ENCODE data around the gene CMTR1.
"Not testable (repeated sequence)": the region's sequence is repeated elsewhere in the genome, so short reads cannot be mapped to it uniquely, and the experiment has no call there.

Gene CMTR1

DNA sequence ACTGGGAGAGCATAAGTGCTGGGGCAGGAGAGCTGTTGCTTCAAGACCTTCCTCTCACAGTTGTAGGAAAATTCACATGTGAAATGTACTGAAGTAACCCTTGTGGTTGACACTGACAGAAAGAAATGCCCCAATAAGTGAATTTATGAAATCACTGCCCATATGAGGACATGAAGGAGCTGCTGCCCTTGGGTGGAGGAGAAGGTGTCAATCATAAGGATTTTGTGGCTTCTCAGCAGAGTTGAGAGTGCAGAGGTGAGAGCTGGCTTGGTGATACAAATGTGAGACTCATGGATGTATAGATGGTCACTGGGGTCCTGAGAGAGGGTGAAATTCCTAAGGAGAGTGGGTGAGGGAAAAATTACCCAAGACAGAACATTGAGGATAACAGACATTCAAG lies 33.9 kb upstream of the CMTR1 start:
- TF ChIP-seq GABPA (IDR thresholded peaks at IDR 0.05; ENCODE audit: low read depth): no peak
- TF ChIP-seq, protein P1, sequence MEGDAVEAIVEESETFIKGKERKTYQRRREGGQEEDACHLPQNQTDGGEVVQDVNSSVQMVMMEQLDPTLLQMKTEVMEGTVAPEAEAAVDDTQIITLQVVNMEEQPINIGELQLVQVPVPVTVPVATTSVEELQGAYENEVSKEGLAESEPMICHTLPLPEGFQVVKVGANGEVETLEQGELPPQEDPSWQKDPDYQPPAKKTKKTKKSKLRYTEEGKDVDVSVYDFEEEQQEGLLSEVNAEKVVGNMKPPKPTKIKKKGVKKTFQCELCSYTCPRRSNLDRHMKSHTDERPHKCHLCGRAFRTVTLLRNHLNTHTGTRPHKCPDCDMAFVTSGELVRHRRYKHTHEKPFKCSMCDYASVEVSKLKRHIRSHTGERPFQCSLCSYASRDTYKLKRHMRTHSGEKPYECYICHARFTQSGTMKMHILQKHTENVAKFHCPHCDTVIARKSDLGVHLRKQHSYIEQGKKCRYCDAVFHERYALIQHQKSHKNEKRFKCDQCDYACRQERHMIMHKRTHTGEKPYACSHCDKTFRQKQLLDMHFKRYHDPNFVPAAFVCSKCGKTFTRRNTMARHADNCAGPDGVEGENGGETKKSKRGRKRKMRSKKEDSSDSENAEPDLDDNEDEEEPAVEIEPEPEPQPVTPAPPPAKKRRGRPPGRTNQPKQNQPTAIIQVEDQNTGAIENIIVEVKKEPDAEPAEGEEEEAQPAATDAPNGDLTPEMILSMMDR (IDR thresholded peaks at IDR 0.05; ENCODE audit: insufficient read depth, low read length): no peak
- TF ChIP-seq SPI1 (IDR thresholded peaks at IDR 0.05; ENCODE audit: borderline replicate concordance, low read depth): no peak
- no peak overlapping the region for H3K4me3 ChIP-seq (replicated peaks; ENCODE audit: insufficient read depth, low read length)
- DNase-seq (ENCODE audit: low read depth in 1 of 2, low spot score in 1 of 2): peak in 1 of 2 experiments; percentile 13
- no peaks in the 10 kb centered on the region for H3K27me3 ChIP-seq (ENCODE audit: insufficient read depth, poor library complexity, severe bottlenecking)
- peak overlapping the region; percentile 84; the same call in 1 of the 2 replicates for H3K27ac ChIP-seq (replicated peaks)

DNA sequence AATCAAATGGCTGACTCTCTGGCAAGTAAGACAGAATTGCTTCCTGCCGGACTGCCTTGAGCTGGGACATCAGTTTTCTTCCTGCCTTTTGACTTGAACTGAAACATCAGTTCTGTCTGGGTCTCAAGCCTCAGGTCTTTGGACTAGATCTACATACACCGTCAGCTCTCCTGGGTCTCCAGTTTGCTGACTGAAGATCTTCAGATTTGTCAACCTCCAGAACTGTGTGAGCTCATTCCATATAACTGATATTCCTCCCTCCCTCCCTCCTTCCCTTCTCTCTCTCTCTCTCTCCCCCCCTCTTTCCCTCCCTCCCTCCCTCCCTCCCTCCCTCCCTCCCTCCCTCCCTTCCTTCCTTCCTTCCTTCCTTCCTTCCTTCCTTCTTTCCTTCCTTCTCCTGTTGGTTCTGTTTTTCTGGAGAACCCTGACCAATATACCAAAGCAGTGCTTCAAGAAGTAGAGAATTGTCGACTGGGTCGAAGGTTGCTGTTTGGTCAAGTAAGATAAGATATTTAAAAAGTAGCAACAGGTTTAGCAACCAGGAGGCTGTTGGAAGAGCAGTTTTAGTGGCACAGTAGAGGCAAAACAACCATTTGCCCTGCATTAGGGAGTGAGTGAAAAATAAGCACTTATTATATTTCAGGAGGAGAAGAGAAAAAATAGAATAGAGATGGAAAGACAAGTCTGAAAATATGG lies 33.1 kb upstream of the CMTR1 start:
- TF ChIP-seq, protein P1 (IDR thresholded peaks at IDR 0.05; ENCODE audit: insufficient read depth, low read length): no peak
- no peak for TF ChIP-seq POLR2AphosphoS5 (IDR thresholded peaks at IDR 0.05; ENCODE audit: low read depth)
- TF ChIP-seq, protein P2, sequence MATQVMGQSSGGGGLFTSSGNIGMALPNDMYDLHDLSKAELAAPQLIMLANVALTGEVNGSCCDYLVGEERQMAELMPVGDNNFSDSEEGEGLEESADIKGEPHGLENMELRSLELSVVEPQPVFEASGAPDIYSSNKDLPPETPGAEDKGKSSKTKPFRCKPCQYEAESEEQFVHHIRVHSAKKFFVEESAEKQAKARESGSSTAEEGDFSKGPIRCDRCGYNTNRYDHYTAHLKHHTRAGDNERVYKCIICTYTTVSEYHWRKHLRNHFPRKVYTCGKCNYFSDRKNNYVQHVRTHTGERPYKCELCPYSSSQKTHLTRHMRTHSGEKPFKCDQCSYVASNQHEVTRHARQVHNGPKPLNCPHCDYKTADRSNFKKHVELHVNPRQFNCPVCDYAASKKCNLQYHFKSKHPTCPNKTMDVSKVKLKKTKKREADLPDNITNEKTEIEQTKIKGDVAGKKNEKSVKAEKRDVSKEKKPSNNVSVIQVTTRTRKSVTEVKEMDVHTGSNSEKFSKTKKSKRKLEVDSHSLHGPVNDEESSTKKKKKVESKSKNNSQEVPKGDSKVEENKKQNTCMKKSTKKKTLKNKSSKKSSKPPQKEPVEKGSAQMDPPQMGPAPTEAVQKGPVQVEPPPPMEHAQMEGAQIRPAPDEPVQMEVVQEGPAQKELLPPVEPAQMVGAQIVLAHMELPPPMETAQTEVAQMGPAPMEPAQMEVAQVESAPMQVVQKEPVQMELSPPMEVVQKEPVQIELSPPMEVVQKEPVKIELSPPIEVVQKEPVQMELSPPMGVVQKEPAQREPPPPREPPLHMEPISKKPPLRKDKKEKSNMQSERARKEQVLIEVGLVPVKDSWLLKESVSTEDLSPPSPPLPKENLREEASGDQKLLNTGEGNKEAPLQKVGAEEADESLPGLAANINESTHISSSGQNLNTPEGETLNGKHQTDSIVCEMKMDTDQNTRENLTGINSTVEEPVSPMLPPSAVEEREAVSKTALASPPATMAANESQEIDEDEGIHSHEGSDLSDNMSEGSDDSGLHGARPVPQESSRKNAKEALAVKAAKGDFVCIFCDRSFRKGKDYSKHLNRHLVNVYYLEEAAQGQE (IDR thresholded peaks at IDR 0.05; ENCODE audit: insufficient replicate concordance, low read depth): no peak
- TF ChIP-seq GABPA (IDR thresholded peaks at IDR 0.05; ENCODE audit: low read depth): no peak
- TF ChIP-seq SPI1 (IDR thresholded peaks at IDR 0.05; ENCODE audit: borderline replicate concordance, low read depth): no peak
- Histone ChIP-seq H3K27ac (replicated peaks) (no peak overlapping the region), H3K27me3 (ENCODE audit: insufficient read depth, poor library complexity, severe bottlenecking) (no peaks in the 10 kb centered on the region), H3K4me3 (replicated peaks; ENCODE audit: insufficient read depth, low read length) (no peak overlapping the region)
- no peak for DNase-seq (ENCODE audit: low read depth in 1 of 2, low spot score in 1 of 2)

DNA sequence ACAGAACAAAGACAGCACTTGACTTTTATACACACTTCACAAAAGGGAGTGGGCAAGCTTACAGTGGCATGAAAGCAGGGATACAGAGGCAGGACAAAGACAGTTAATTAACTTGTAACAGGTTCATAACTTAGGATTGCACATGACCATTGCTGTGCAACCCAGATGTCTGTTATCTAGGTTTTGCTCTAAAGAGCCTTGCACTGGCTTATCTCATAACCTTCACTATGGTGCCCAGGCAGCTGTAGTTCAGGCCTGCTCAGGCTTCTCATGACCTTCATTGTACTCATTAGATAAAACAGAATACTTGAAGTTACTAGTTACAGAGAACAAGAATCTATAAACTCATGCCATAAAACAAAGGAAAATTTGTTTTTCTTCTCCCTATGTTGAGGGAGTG lies 31.4 kb upstream of the CMTR1 start:
- H3K27me3 ChIP-seq (ENCODE audit: insufficient read depth, poor library complexity, severe bottlenecking); DNase-seq (ENCODE audit: low read depth in 1 of 2, low spot score in 1 of 2); H3K4me3 ChIP-seq (replicated peaks; ENCODE audit: insufficient read depth, low read length); H3K27ac ChIP-seq (replicated peaks): not testable (repeated sequence)

DNA sequence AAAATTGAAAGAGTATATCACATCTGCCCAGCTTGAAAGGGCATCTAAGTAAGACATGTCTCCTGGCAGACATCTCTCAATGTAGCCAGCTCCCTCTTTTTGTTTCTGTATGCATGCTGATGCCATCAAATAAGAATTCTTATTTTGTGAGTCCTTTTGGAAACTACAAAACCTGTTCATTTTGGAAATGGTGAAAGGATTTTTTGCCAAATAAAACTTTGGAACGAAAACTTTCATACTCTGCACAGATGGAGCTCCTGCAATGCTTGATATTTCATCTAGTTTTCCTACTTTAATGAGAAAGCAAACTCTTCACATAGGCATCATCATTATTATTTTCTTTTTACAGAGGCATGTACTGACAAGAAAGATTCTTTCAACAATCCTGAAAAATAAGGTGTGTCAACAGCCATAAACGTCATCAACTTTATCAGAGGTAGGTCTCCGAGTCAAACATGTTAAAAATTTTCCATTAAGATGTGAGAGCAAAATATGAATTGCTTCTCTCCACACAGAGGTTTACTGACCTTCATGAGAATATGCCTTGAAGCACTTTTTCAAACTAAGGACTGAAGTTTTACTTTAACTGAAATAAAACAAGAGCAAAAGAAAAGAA lies 26.2 kb upstream of the CMTR1 start:
- no peak overlapping the region for H3K27ac ChIP-seq (replicated peaks)
- no peak overlapping the region for H3K4me3 ChIP-seq (replicated peaks; ENCODE audit: insufficient read depth, low read length)
- no peaks in the 10 kb centered on the region for H3K27me3 ChIP-seq (ENCODE audit: insufficient read depth, poor library complexity, severe bottlenecking)
- no peak for DNase-seq (ENCODE audit: low read depth in 1 of 2, low spot score in 1 of 2)
- TF ChIP-seq POLR2AphosphoS5 (IDR thresholded peaks at IDR 0.05; ENCODE audit: low read depth): no peak
- TF ChIP-seq SPI1 (IDR thresholded peaks at IDR 0.05; ENCODE audit: borderline replicate concordance, low read depth): no peak
- TF ChIP-seq, protein P2 (IDR thresholded peaks at IDR 0.05; ENCODE audit: insufficient replicate concordance, low read depth): no peak
- TF ChIP-seq, protein P1 (IDR thresholded peaks at IDR 0.05; ENCODE audit: insufficient read depth, low read length): no peak
- no peak for TF ChIP-seq GABPA (IDR thresholded peaks at IDR 0.05; ENCODE audit: low read depth)
